Mesothelial cell of epicardium (in vitro differentiated cells): Measurements from ENCODE around the gene LRRC8D. TPM values are rescaled to one million over a fixed set of nuclear protein-coding genes. Genes with fewer than 3 reads are reported as not detected.

ENCODE experiments used
- DNase-seq, 2 experiments: peaks; one replicate each; pipeline ENCODE4 v3.0.0; 2021; ENCODE audit warnings: low spot score in 2 of 2; ENCODE audit not compliant: unreplicated experiment in 2 of 2
- H3K27ac Mint-ChIP-seq: 2 replicates; pipeline ENCODE4 v1.8.0; 2021; ENCODE audit warnings: mixed read lengths
- H3K27me3 Mint-ChIP-seq: 2 replicates; pipeline ENCODE4 v1.8.0; 2021; ENCODE audit warnings: low read depth, mixed read lengths
- H3K36me3 Mint-ChIP-seq: 2 replicates; pipeline ENCODE4 v1.8.0; 2021; ENCODE audit warnings: mixed read lengths
- H3K4me1 Mint-ChIP-seq: 2 replicates; pipeline ENCODE4 v1.8.0; 2021; ENCODE audit warnings: mixed read lengths
- H3K4me3 Mint-ChIP-seq: 2 replicates; pipeline ENCODE4 v1.8.0; 2021; ENCODE audit warnings: mild to moderate bottlenecking, moderate library complexity, mixed read lengths
- H3K9me3 Mint-ChIP-seq: 2 replicates; pipeline ENCODE4 v1.8.0; 2021; ENCODE audit warnings: mixed read lengths
- CTCF ChIP-seq: fragments of 200-600 bp; sonication (generic); IDR thresholded peaks from one replicate; pipeline ENCODE4 v1.5.0; 2021; ENCODE audit warnings: antibody characterized with exemption; ENCODE audit not compliant: unreplicated experiment
- total RNA-seq: library from RNA; stranded (reverse); gene quantifications from 3 replicates; pipeline ENCODE4 v1.2.1, GENCODE V29; 2021

The LRRC8D gene
- total RNA-seq, 1 donor from 2014 or later, result 22.6 TPM

- Mint-ChIP-seq H3K36me3 (peaks cover 42% of the 10 kb centered on the region), H3K9me3 (peaks cover 25% of the 10 kb centered on the region), H3K4me1 (no peaks in the 10 kb centered on the region), H3K4me3 (no peak overlapping the region), H3K27me3 (no peaks in the 10 kb centered on the region), H3K27ac (no peak overlapping the region)
- DNase-seq, result no peak
- no peak for TF ChIP-seq CTCF
Measured at GRCh38 chr1:89928506-89928905, 107.7 kb downstream of the LRRC8D start.

- TF ChIP-seq CTCF, result no peak
- Mint-ChIP-seq H3K27me3 (no peaks in the 10 kb centered on the region), H3K4me1 (no peaks in the 10 kb centered on the region), H3K27ac (no peak overlapping the region), H3K36me3 (peaks cover 43% of the 10 kb centered on the region), H3K9me3 (peaks cover 19% of the 10 kb centered on the region), H3K4me3 (no peak overlapping the region)
- DNase-seq, result no peak
Measured at GRCh38 chr1:89929467-89930063, 108.7 kb downstream of the LRRC8D start.

- no peak for DNase-seq
- no peak overlapping the region for H3K27ac Mint-ChIP-seq
- TF ChIP-seq CTCF, result no peak
- no peaks in the 10 kb centered on the region for H3K4me1 Mint-ChIP-seq
- H3K36me3 Mint-ChIP-seq, result peaks cover 47% of the 10 kb centered on the region
- peaks cover 19% of the 10 kb centered on the region for H3K9me3 Mint-ChIP-seq
- no peaks in the 10 kb centered on the region for H3K27me3 Mint-ChIP-seq
- H3K4me3 Mint-ChIP-seq, result no peak overlapping the region
Measured at GRCh38 chr1:89930579-89930978, 109.7 kb downstream of the LRRC8D start.

GRCh38 chr1:89931964-89932363 lies 111.1 kb downstream of the LRRC8D start:
- Mint-ChIP-seq H3K36me3 (peaks cover 39% of the 10 kb centered on the region), H3K27me3 (no peaks in the 10 kb centered on the region), H3K9me3 (peaks cover 6% of the 10 kb centered on the region), H3K4me1 (no peaks in the 10 kb centered on the region), H3K4me3 (no peak overlapping the region), H3K27ac (no peak overlapping the region)
- no peak for TF ChIP-seq CTCF
- no peak for DNase-seq

- peaks cover under 1% of the 10 kb centered on the region for H3K9me3 Mint-ChIP-seq
- no peak for TF ChIP-seq CTCF
- no peak overlapping the region for H3K27ac Mint-ChIP-seq
- H3K36me3 Mint-ChIP-seq, result peaks cover 35% of the 10 kb centered on the region
- H3K4me1 Mint-ChIP-seq, result no peaks in the 10 kb centered on the region
- H3K4me3 Mint-ChIP-seq, result no peak overlapping the region
- no peaks in the 10 kb centered on the region for H3K27me3 Mint-ChIP-seq
- no peak for DNase-seq
Measured at GRCh38 chr1:89932598-89933364, 111.9 kb downstream of the LRRC8D start.
